Osteocyte (in vitro differentiated cells): ENCODE data around the gene RCL1. TPM values are rescaled to one million over a fixed set of nuclear protein-coding genes. Genes with fewer than 3 reads are reported as not detected.

Experiments
- DNase-seq: peaks from one replicate; pipeline ENCODE4 v3.0.0; 2021; ENCODE audit warnings: mixed read lengths; ENCODE audit not compliant: unreplicated experiment; ENCODE audit errors: extremely low spot score
- H3K27ac Mint-ChIP-seq: one replicate; pipeline ENCODE4 v1.8.0; 2021; ENCODE audit warnings: mild to moderate bottlenecking, mixed read lengths; ENCODE audit not compliant: unreplicated experiment
- H3K27me3 Mint-ChIP-seq: one replicate; pipeline ENCODE4 v1.8.0; 2021; ENCODE audit warnings: mixed read lengths; ENCODE audit not compliant: unreplicated experiment
- H3K36me3 Mint-ChIP-seq: one replicate; pipeline ENCODE4 v1.8.0; 2021; ENCODE audit warnings: mixed read lengths; ENCODE audit not compliant: unreplicated experiment
- H3K4me1 Mint-ChIP-seq: one replicate; pipeline ENCODE4 v1.8.0; 2021; ENCODE audit warnings: mixed read lengths; ENCODE audit not compliant: unreplicated experiment
- H3K4me3 Mint-ChIP-seq: one replicate; pipeline ENCODE4 v1.8.0; 2021; ENCODE audit warnings: mild to moderate bottlenecking, moderate library complexity, mixed read lengths; ENCODE audit not compliant: unreplicated experiment
- H3K9me3 Mint-ChIP-seq: one replicate; pipeline ENCODE4 v1.8.0; 2021; ENCODE audit warnings: mixed read lengths; ENCODE audit not compliant: unreplicated experiment
- total RNA-seq: library from RNA; stranded (reverse); gene quantifications from 2 replicates; pipeline ENCODE4 v1.2.1, GENCODE V29; 2021
- TF ChIP-seq, protein P1 (sequence below): fragments of 200-600 bp; sonication (generic); IDR thresholded peaks from 2 replicates; pipeline ENCODE4 v1.5.0; 2021; ENCODE audit warnings: antibody characterized with exemption, mild to moderate bottlenecking, moderate library complexity

Gene RCL1
- total RNA-seq, 1 donor from 2014 or later, result 13.4 TPM

DNA sequence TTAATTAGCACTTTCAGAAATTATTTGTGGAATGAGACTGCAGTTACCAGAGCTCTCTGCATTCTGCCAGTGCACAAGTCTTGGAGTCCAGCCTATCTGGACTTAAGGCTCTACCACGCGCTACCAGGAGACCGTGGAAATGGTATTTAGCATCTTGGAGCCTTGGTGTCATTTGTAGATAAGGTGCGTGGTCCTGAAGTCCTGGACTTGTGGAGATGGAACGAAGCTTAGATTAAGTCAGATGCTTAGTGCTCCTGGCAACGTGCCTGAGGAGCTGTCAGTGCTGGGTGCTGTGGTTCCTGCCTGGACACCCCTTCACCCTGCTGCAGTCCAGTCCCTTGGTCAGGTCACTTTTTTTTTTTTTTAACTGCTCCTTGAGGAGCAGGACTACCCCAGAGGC lies 59.7 kb downstream of the RCL1 start:
- Mint-ChIP-seq H3K9me3 (peaks cover 4% of the 10 kb centered on the region), H3K27me3 (no peaks in the 10 kb centered on the region), H3K36me3 (peaks cover 13% of the 10 kb centered on the region), H3K4me3 (no peak overlapping the region), H3K27ac (no peak overlapping the region), H3K4me1 (peaks cover 50% of the 10 kb centered on the region)
- TF ChIP-seq, protein P1, sequence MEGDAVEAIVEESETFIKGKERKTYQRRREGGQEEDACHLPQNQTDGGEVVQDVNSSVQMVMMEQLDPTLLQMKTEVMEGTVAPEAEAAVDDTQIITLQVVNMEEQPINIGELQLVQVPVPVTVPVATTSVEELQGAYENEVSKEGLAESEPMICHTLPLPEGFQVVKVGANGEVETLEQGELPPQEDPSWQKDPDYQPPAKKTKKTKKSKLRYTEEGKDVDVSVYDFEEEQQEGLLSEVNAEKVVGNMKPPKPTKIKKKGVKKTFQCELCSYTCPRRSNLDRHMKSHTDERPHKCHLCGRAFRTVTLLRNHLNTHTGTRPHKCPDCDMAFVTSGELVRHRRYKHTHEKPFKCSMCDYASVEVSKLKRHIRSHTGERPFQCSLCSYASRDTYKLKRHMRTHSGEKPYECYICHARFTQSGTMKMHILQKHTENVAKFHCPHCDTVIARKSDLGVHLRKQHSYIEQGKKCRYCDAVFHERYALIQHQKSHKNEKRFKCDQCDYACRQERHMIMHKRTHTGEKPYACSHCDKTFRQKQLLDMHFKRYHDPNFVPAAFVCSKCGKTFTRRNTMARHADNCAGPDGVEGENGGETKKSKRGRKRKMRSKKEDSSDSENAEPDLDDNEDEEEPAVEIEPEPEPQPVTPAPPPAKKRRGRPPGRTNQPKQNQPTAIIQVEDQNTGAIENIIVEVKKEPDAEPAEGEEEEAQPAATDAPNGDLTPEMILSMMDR, result no peak
- no peak for DNase-seq

DNA sequence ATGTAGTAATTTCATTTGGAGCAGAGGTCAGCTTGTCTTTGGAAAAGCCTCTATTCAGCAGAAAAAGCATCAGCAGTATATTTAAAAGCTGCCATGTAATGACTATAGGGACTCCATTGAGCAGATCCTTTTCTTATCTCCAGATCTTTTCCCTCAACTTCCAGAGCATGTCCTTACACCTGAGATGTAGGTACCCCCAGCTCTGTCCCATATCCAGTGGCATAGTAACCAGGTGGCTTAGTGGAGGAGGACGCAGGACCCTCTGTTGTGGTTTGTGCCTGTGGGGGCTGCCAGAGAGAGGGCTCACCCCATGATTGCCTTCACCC lies 61.5 kb downstream of the RCL1 start:
- TF ChIP-seq, protein P1, result no peak
- Mint-ChIP-seq H3K27me3 (no peaks in the 10 kb centered on the region), H3K9me3 (peaks cover 8% of the 10 kb centered on the region), H3K27ac (no peak overlapping the region), H3K4me1 (peaks cover 50% of the 10 kb centered on the region), H3K4me3 (no peak overlapping the region), H3K36me3 (peaks cover 27% of the 10 kb centered on the region)
- no peak for DNase-seq

DNA sequence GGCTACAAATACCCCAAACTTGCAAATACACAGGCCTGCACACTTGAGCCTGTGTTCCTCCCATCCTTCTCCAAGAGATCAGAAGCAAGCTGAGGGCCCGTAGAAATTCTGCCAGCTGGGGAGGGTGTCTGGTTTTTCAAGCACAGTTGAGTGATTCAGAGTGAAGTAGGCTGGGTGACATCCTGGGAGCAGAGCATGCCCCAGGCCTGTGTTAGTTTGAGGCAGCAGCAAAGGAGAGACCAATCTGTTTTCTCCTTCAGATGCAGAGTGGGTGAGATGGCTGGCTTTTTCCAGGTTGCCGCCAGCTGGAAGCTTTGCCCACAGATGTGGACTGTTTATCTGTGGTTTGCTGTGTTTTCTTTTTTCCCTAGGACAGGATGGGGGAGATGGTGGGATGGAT lies 63.1 kb downstream of the RCL1 start:
- no peaks in the 10 kb centered on the region for H3K27me3 Mint-ChIP-seq
- peaks cover 34% of the 10 kb centered on the region for H3K36me3 Mint-ChIP-seq
- TF ChIP-seq, protein P1, result no peak
- peak overlapping the region; percentile 87 for H3K27ac Mint-ChIP-seq
- no peak for DNase-seq
- peaks cover 39% of the 10 kb centered on the region for H3K4me1 Mint-ChIP-seq
- no peak overlapping the region for H3K4me3 Mint-ChIP-seq
- peaks cover 8% of the 10 kb centered on the region for H3K9me3 Mint-ChIP-seq

DNA sequence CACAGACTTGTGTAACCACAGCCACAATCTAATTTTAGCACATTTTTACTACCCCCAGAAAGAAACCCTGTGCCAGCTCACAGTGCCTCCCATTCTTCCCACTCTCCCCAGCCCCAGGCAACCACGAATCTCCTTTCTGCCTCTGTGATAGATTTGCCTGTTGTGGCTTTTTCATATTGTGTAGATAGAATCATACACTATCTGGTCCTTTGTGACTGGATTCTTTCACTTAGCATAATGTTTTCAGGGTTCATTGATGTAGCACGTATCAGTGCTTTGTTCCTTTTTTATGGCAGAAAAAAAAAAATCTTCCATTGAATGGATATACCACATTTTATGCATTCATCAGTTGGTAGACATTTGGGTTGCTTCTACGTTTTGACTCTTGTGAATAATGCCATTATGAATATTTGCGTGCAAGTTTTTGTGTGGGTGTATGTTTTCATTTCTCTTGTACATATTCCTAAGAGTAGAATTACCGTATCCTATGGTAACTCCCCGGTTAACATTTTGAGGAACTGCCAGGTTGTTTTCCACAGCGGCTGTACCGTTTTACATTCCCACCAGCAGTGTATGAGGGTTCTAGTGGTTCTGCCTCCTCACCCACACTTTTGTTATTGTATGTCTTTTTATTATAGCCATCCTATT lies 64.5 kb downstream of the RCL1 start:
- H3K4me1 Mint-ChIP-seq, result peaks cover 33% of the 10 kb centered on the region
- TF ChIP-seq, protein P1, result no peak
- DNase-seq, result no peak
- H3K9me3 Mint-ChIP-seq, result peaks cover 8% of the 10 kb centered on the region
- H3K4me3 Mint-ChIP-seq, result no peak overlapping the region
- peaks cover 34% of the 10 kb centered on the region for H3K36me3 Mint-ChIP-seq
- H3K27ac Mint-ChIP-seq, result no peak overlapping the region
- no peaks in the 10 kb centered on the region for H3K27me3 Mint-ChIP-seq

DNA sequence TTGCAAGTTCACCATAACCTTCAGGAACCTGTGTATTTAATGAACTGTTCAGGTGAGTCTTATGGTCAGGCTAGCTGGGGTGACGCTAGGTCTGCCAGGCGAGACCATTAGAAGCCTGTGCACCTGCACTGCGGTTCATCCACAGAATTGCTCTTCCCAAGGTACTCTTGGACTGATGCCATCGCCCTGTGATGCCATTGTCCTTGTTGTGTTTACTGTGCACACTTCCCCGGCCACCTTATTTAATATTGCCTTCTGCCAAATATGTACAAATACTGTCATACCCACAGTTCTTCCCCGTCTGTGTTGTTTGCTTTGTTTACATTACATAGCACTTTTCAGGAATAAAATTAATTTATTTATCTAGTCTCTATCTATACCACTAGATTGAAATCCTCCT lies 66.3 kb downstream of the RCL1 start:
- Mint-ChIP-seq H3K27ac (no peak overlapping the region), H3K4me1 (peaks cover 28% of the 10 kb centered on the region), H3K27me3 (no peaks in the 10 kb centered on the region), H3K9me3 (peaks cover 8% of the 10 kb centered on the region), H3K4me3 (no peak overlapping the region), H3K36me3 (peaks cover 31% of the 10 kb centered on the region)
- no peak for DNase-seq
- TF ChIP-seq, protein P1, result no peak
